NCI-H526 treated with DMSO at 0.1 percent for 48 hours (cell line): ENCODE measurements around the gene HDC.

ENCODE experiments used
- DNase-seq: peaks from one replicate; lab custom pipeline; 2025; lab: John Stamatoyannopoulos, UW

The HDC gene

GRCh38 chr15:50224606-50225005 is 40.9 kb downstream of the HDC start:
- DNase-seq = no peak

GRCh38 chr15:50222181-50222580 is 43.3 kb downstream of the HDC start:
- DNase-seq = no peak

GRCh38 chr15:50219820-50220219 is 45.7 kb downstream of the HDC start:
- DNase-seq = no peak

DNA sequence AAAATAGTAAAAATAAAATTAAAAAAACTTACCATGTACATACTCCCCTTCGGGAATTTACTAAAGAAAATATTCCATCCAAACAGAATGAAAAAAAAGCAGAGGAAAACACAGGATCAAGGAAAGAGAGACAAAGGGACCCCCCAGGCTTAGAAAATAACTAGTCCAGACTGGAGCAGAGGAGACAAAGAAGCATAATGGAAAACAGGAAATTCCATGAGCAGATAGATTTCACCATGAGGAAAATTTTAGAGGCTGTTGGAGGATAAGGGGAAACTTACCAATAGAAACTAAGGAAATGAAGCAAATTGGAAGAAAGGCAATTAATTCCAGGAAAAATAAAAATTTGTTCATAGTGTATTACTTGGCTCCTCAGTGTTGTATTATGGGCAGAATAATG is 46.8 kb downstream of the HDC start:
- no peak for DNase-seq

DNA sequence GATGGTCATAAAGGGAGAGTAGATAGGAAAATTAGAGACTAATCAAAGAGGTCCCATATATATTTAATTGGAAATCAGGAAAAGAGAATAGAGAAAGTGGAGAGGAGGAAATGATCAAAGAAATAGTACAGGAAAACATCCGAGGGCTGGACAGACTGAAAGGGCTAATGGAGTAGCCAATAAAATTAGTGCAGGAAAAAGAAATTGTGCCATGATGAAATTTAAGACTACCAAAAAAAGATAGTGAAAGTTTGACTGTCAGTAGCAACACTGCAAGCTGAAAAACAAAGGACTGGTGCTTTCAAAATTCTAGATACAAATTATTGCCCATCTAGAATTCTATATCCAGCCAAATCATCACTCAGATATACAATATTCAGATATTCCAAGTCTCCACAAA is 47.2 kb downstream of the HDC start:
- no peak for DNase-seq

GRCh38 chr15:50210462-50211157 is 54.9 kb downstream of the HDC start:
- DNase-seq = no peak

- DNase-seq = no peak
Measured at GRCh38 chr15:50209809-50210208, 55.7 kb downstream of the HDC start.

DNA sequence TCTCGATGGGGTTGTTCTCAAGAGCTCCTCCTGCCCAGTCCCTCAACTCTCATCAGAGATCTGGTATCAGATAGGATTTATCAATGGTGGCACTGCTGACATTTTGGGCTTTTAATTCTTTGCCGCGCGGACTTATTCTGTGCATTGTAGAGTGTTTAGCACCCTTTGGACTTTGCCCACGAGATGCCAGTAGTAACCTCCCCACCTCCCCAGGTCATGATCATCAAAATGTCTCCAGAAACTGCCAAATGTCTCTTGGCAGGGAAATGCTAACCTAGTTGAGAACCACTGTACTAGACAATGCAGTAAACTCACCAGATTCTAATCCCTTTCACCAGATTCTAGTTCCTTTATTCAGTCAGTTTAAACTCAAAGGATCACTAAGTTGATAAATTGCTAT is 59.5 kb downstream of the HDC start:
- no peak for DNase-seq

DNA sequence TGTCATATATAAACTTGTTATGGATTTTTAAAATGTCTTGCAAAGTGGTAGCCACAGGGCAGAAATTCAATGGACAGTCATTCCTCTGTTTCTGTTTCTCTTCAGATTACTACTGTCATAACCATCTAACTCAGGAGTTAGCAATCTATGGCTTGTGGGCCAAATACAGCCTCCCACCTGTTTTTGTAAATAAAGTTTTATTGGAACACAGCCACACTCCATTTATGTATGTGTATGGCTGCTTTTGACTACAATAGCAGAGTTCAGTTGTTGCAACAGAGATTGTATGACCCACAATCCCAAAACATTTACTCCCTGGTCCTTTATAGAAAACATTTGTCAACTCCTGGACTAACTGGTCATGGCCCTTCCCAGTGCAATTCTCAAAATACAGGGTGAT is 63.5 kb downstream of the HDC start:
- DNase-seq = no peak

- no peak for DNase-seq
Measured at GRCh38 chr15:50192926-50193620, 72.5 kb downstream of the HDC start.

GRCh38 chr15:50192164-50192563 is 73.4 kb downstream of the HDC start:
- DNase-seq = no peak
